SK-N-MC (cell line): ENCODE results near the gene CACNB4.

ENCODE experiments used
- EZH2 ChIP-seq: fragments of 200-600 bp; sonication (generic); IDR thresholded peaks from one replicate; pipeline ENCODE4 v1.6.1; 2017; ENCODE audit warnings: antibody characterized with exemption
- POLR2AphosphoS5 ChIP-seq: IDR thresholded peaks from 2 replicates; pipeline ENCODE4 v1.6.1; 2012; ENCODE audit warnings: mild to moderate bottlenecking, low read depth, low read length, borderline replicate concordance

DNA sequence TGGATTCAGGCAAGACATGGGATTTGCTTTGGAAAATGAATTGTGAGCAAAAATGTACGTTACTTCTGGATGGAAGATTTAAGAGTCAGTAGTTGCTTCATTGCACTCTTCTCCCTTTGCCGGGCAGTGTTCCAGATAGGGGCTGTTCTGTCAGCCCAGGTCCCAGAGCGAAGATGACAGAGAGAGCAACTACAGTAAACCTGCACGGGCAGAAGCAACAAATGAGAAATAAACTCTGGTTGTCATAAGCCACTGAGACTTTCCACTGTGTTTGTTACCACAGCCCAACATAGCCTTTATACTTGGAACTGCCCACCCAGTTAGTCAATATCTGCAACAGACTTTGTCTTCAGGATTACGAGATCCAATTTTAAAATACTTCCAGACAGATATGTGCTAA lies 83.3 kb downstream of the CACNB4 start:
- no peak for TF ChIP-seq POLR2AphosphoS5
- no peak for TF ChIP-seq EZH2
